IPS-11a (cell line): Measurements from ENCODE around the gene KRTAP4-11.
"Not testable (repeated sequence)": the region's sequence is repeated elsewhere in the genome, so short reads cannot be mapped to it uniquely, and the experiment has no call there.

ENCODE experiments used
- H3K4me3 ChIP-seq: one replicate; pipeline ENCODE4 v1.5.1; 2013; ENCODE audit warnings: low read depth, low read length, control low read depth

The KRTAP4-11 gene

GRCh38 chr17:41125064-41125463 lies 6.9 kb upstream of the KRTAP4-11 start:
- H3K4me3 ChIP-seq = no peak overlapping the region

DNA sequence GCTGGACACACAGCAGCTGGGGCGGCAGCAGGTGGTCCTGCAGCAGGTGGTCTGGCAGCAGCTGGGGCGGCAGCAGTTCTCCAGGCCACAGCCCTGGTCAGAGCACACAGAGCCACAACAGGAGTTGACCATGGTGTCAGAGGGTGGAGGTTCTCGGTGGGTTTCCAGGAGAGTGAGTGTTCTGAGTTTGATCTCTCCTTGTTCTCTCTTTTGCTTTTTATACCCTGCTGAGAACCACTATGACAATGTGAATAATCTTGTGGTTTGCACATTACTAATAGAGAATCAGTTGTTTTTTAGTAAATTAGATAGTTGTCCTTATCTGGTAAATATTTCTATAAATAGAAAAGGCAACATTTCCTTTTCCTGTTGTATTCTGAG lies 5.8 kb upstream of the KRTAP4-11 start, which contains the start of gene KRTAP4-12:
Gene KRTAP4-12, minus strand, starts transcription at position 192 of the 381 bp plus-strand sequence. Its CDS starts 60 bp downstream, at position 132.
- H3K4me3 ChIP-seq = not testable (repeated sequence)

GRCh38 chr17:41123292-41123990 lies 5.3 kb upstream of the KRTAP4-11 start:
- H3K4me3 ChIP-seq = not testable (repeated sequence)

GRCh38 chr17:41121742-41122141 lies 3.6 kb upstream of the KRTAP4-11 start:
- no peak overlapping the region for H3K4me3 ChIP-seq

DNA sequence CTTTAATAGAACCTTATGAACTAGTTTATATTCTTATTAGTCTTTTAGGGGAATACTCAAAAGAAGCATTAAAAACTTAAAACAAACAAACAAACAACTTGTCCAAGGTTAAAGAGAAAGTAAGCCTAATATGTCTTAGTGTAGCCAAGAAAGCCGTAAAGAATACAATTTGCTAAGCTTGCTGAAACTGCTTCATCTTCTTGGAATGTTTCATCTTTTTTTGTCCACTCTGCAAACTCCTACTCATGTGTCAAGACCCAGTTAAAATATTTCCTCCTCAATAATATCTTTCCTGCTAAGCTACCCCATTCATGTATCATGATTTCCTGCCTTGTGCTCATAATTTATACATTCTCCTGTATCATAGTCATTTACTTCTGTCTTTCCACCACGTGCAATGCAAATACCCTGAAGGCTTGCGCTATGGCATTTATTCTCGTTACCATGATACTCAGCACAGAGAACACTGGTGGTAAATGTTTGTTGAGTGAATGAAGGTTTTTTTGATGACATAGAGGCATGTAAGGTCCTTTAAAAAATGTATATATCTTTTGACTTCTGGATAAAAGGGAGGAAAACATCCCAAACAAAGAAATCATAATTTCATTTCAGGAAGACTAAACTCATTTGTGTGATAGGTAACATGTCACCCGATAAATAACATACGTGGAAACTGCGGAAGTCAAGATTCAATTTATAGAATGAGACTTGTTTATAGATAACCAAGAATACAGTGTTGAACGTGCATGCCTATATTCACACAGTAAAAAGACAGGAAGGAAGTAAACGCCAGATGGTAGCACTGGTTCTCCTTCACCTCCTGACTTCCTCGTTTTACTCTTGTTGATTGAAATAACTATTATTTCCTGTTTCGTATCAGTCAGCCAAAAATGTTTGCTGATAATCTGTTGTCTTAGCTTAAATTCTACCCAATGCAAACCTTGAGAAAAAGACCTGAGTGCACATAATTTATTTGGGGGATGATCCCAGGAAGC lies 1.8 kb upstream of the KRTAP4-11 start:
- H3K4me3 ChIP-seq = not testable (repeated sequence)

GRCh38 chr17:41118721-41119120 lies 548 bp upstream of the KRTAP4-11 start:
- H3K4me3 ChIP-seq = no peak overlapping the region

DNA sequence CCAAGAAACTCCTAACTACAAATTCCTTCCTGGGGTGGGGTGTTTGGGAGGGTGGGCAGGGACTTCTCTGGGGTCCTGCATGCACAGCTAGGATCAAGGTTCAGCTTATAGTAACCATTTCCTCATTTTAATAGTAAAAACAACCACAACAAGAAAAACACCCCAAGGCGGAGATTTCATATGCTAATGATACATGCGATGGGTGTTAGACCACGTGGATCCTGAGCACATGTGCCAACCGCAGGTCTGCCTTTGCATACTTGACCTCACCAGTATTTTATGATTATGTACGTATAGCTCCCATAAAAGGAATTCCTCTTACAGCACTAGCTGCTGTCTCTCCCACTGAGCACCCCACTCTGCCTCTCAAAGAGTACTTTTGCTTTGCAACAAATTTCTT lies 1.9 kb downstream of the KRTAP4-11 start:
- H3K4me3 ChIP-seq = no peak overlapping the region

DNA sequence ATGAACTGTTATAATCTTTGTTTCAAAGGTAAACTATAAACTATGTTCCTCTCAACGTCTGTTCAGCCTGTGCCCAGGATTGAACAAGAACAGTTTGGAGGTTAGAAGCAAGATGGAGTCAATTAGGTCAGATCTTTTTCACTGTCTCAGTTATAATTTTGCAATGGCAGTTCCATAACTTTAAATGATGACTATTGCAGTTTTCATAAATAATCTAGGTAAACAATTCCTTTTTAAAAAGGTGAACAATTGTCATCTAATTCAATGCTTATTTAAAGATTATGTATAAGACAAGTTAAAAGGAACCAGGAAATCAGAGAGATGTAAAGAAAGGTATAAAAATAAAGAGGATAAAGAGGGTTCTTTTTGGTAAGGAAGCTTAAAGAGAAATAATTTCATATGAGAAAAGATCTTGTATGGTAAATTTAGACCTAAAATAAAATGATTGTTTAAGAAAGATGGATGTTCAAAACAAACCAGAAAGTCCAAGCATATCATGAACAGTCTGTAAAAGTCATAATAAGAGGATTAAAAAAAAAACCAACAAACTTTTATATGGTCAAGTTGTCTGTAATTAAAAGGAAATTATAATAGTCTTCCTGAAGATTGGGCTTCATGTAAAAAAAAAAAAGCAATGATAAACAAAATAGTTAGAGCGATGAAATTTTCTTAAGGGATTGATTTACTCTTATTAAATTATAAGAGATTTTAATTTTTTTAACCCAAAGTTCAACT lies 6.9 kb downstream of the KRTAP4-11 start:
- no peak overlapping the region for H3K4me3 ChIP-seq

GRCh38 chr17:41108728-41109386 lies 9.3 kb downstream of the KRTAP4-11 start:
- H3K4me3 ChIP-seq = not testable (repeated sequence)

DNA sequence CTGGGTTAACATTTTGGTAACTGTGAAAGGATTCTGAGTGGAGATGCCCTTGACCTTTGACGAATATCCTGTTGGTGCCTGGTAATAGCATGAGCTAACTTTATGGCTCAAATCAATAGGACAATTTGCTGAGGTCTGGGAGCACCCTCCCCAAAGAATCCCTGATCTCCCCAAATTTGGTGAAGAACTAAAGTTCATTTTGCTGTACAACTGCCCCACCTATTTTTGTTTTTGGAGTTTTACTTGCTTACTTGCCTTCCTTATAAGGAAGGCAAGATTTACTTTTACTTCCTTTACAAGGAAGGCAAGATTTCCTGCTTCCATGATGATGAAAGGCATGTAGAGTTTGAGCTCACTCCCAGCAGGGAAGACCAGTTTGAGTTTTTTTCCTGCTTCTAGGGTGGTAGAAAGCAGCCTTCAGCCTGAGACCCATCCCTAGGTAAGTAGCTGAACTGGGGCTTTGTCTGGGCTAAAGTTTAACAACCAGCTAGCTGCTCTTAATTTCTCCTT lies 10.2 kb downstream of the KRTAP4-11 start:
- H3K4me3 ChIP-seq = no peak overlapping the region

- not testable (repeated sequence) for H3K4me3 ChIP-seq
These were observed 12.8 kb downstream of the KRTAP4-11 start, which contains the start of gene KRTAP4-9 for GRCh38 chr17:41105347-41105746. TSS of gene KRTAP4-9 (plus strand) at chr17:41105389. CDS start at chr17:41105389, 0 bp downstream.

GRCh38 chr17:41104386-41105038 lies 13.7 kb downstream of the KRTAP4-11 start:
- not testable (repeated sequence) for H3K4me3 ChIP-seq

DNA sequence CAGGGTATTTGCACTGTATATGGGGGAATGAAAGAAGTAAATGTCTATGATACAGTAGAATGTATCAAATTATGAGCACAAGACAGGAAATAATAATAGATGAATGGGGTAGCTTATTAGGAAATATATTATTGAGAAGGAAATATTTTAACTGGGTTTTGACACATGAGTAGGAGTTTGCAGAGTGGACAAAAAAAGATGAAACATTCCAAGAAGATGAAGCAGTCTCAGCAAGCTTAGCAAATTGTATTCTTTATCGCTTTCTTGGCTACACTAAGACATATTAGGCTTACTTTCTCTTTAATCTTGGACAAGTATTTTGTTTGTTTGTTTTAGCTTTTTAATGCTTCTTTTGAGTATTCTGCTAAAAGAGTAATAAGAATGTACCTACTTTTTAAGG lies 14.3 kb downstream of the KRTAP4-11 start:
- H3K4me3 ChIP-seq = no peak overlapping the region

- no peak within 1 kb of the TSS for H3K4me3 ChIP-seq
These were observed 16.4 kb downstream of the KRTAP4-11 start, which contains the start of gene KRTAP4-16 for GRCh38 chr17:41101586-41102259. TSS of gene KRTAP4-16 (minus strand) at chr17:41102209. CDS start at chr17:41102209, 0 bp downstream.

- H3K4me3 ChIP-seq = not testable (repeated sequence)
These were observed 18.3 kb downstream of the KRTAP4-11 start for GRCh38 chr17:41099682-41100480.

GRCh38 chr17:41098481-41098880 lies 19.7 kb downstream of the KRTAP4-11 start:
- H3K4me3 ChIP-seq = no peak overlapping the region

- no peak within 1 kb of the TSS for H3K4me3 ChIP-seq
These were observed 20.1 kb downstream of the KRTAP4-11 start, which contains the start of gene KRTAP4-8 for GRCh38 chr17:41098042-41098441. TSS of gene KRTAP4-8 (minus strand) at chr17:41098142. CDS start at chr17:41098084, 58 bp downstream.

DNA sequence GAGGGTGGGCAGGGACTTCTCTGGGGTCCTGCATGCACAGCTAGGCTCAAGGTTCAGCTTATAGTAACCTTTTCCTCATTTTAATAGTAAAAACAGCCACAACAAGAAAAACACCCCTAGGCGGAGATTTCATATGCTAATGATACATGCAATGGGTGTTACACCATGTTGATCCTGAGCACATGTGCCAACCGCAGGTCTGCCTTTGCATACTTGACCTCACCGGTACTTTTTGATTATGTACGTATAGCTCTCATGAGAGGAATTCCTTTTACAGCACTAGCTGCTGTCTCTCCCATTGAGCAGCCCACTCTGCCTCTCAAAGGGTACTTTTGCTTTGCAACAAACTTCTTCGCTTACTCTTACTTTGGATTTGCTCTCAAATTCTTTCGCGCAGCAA lies 22.1 kb downstream of the KRTAP4-11 start:
- H3K4me3 ChIP-seq = no peak overlapping the region
